H9 (cell line): ENCODE data around the gene ZNF423. TPM values are rescaled to one million over a fixed set of nuclear protein-coding genes. Genes with fewer than 3 reads are reported as not detected.

ENCODE experiments used
- DNase-seq: peaks from one replicate; pipeline ENCODE4 v3.0.0-alpha.2; 2017
- H2AFZ ChIP-seq: one replicate; pipeline ENCODE4 v1.6.1; 2013; ENCODE audit warnings: mild to moderate bottlenecking, low read length, control low read depth, moderate library complexity
- H2AK5ac ChIP-seq: 2 replicates; pipeline ENCODE4 v1.6.1; 2013; ENCODE audit warnings: low read length, control low read depth, mixed read lengths; ENCODE audit not compliant: insufficient read length
- H2BK120ac ChIP-seq: one replicate; pipeline ENCODE4 v1.6.1; 2013; ENCODE audit warnings: low read depth, mild to moderate bottlenecking, low read length, control low read depth, inconsistent platforms; ENCODE audit not compliant: poor library complexity, severe bottlenecking
- H2BK12ac ChIP-seq: 2 replicates; pipeline ENCODE4 v1.6.1; 2013; ENCODE audit warnings: low read length, control low read depth, mixed read lengths, low read depth; ENCODE audit not compliant: insufficient read length
- H2BK15ac ChIP-seq: 2 replicates; pipeline ENCODE4 v1.6.1; 2013; ENCODE audit warnings: low read depth, low read length, control low read depth
- H2BK20ac ChIP-seq: one replicate; pipeline ENCODE4 v1.6.1; 2013; ENCODE audit warnings: low read depth, mild to moderate bottlenecking, low read length, control low read depth, inconsistent platforms; ENCODE audit not compliant: poor library complexity, severe bottlenecking
- H2BK5ac ChIP-seq: 2 replicates; pipeline ENCODE4 v1.6.1; 2013; ENCODE audit warnings: low read length, control low read depth, mixed read lengths; ENCODE audit not compliant: insufficient read length
- H3K14ac ChIP-seq: 2 replicates; pipeline ENCODE4 v1.6.1; 2013; ENCODE audit warnings: low read length, control low read depth; ENCODE audit not compliant: insufficient read depth
- H3K18ac ChIP-seq: 2 replicates; pipeline ENCODE4 v1.6.1; 2013; ENCODE audit warnings: low read depth, mild to moderate bottlenecking, mixed read lengths, low read length, control low read depth; ENCODE audit not compliant: insufficient read length
- H3K23ac ChIP-seq: 2 replicates; pipeline ENCODE4 v1.6.1; 2013; ENCODE audit warnings: low read length, control low read depth, mixed read lengths, low read depth; ENCODE audit not compliant: insufficient read length
- H3K23me2 ChIP-seq: 2 replicates; pipeline ENCODE4 v1.6.1; 2013; ENCODE audit warnings: low read depth, mild to moderate bottlenecking, mixed read lengths, low read length, control low read depth; ENCODE audit not compliant: insufficient read length, poor library complexity, severe bottlenecking
- H3K27ac ChIP-seq: 2 replicates; pipeline ENCODE4 v1.5.1; 2013; ENCODE audit warnings: low read length, control low read depth, mixed read lengths, low read depth; ENCODE audit not compliant: insufficient read length
- H3K27me3 ChIP-seq: 2 replicates; pipeline ENCODE4 v1.6.1; 2013; ENCODE audit warnings: low read length, control low read depth, inconsistent platforms; ENCODE audit not compliant: insufficient read depth
- H3K4ac ChIP-seq: 2 replicates; pipeline ENCODE4 v1.6.1; 2013; ENCODE audit warnings: low read depth, mild to moderate bottlenecking, control low read depth, inconsistent platforms, low read length, moderate library complexity
- H3K4me1 ChIP-seq: 2 replicates; pipeline ENCODE4 v1.6.1; 2013; ENCODE audit warnings: low read length, control low read depth, inconsistent platforms; ENCODE audit not compliant: insufficient read depth
- H3K4me2 ChIP-seq: 2 replicates; pipeline ENCODE4 v1.6.1; 2013; ENCODE audit warnings: low read length, control low read depth, mixed read lengths; ENCODE audit not compliant: insufficient read length, insufficient read depth
- H3K56ac ChIP-seq: 2 replicates; pipeline ENCODE4 v1.6.1; 2013; ENCODE audit warnings: low read depth, mild to moderate bottlenecking, mixed read lengths, low read length, control low read depth; ENCODE audit not compliant: insufficient read length
- H3K79me1 ChIP-seq: 2 replicates; pipeline ENCODE4 v1.6.1; 2013; ENCODE audit warnings: low read depth, mild to moderate bottlenecking, moderate library complexity, low read length, control low read depth, inconsistent platforms; ENCODE audit not compliant: insufficient read depth, poor library complexity, severe bottlenecking
- H3K79me2 ChIP-seq: 2 replicates; pipeline ENCODE4 v1.6.1; 2013; ENCODE audit warnings: low read length, control low read depth, inconsistent platforms; ENCODE audit not compliant: insufficient read depth
- H3K9ac ChIP-seq: 2 replicates; pipeline ENCODE4 v1.6.1; 2013; ENCODE audit warnings: low read length, control low read depth, mixed read lengths; ENCODE audit not compliant: insufficient read length; ENCODE audit errors: extremely low read depth
- H3K9me3 ChIP-seq: one replicate; pipeline ENCODE4 v1.6.1; 2013; ENCODE audit warnings: low read depth, low read length, inconsistent platforms; ENCODE audit not compliant: control insufficient read depth
- H3T11ph ChIP-seq: one replicate; pipeline ENCODE4 v1.6.1; 2013; ENCODE audit warnings: mild to moderate bottlenecking, low read length, control low read depth, inconsistent platforms
- H4K20me1 ChIP-seq: one replicate; pipeline ENCODE4 v1.6.1; 2013; ENCODE audit not compliant: control insufficient read depth, insufficient read length, insufficient read depth
- H4K5ac ChIP-seq: 2 replicates; pipeline ENCODE4 v1.6.1; 2013; ENCODE audit warnings: low read depth, mild to moderate bottlenecking, mixed read lengths, low read length, control low read depth; ENCODE audit not compliant: insufficient read length
- H4K8ac ChIP-seq: replicated peaks from 2 replicates; pipeline ENCODE4 v1.6.1; 2013; ENCODE audit warnings: low read length, control low read depth, mixed read lengths, low read depth; ENCODE audit not compliant: insufficient read length
- H4K91ac ChIP-seq: 2 replicates; pipeline ENCODE4 v1.6.1; 2013; ENCODE audit warnings: low read depth, mild to moderate bottlenecking, moderate library complexity, mixed read lengths, low read length, control low read depth; ENCODE audit not compliant: insufficient read length
- H3K27ac Mint-ChIP-seq, 3 experiments: 2 replicates in 2 of 3; 3 replicates in 1 of 3; pipeline ENCODE4 v1.8.0; 2020 to 2021; ENCODE audit warnings: mixed read lengths in 3 of 3, mild to moderate bottlenecking in 1 of 3, moderate library complexity in 1 of 3
- H3K27me3 Mint-ChIP-seq: 2 replicates; pipeline ENCODE4 v1.8.0; 2021; ENCODE audit warnings: low read depth, mild to moderate bottlenecking, moderate library complexity, mixed read lengths
- H3K36me3 Mint-ChIP-seq, 3 experiments: 2 replicates in 2 of 3; 3 replicates in 1 of 3; pipeline ENCODE4 v1.8.0; 2020 to 2021; ENCODE audit warnings: low read depth in 3 of 3, mixed read lengths in 3 of 3; ENCODE audit not compliant: insufficient read depth in 1 of 3
- H3K4me1 Mint-ChIP-seq, 2 experiments: 2 replicates each; pipeline ENCODE4 v1.8.0; 2020; ENCODE audit warnings: mixed read lengths in 2 of 2
- H3K4me3 Mint-ChIP-seq, 2 experiments: 2 replicates in 1 of 2; 3 replicates in 1 of 2; pipeline ENCODE4 v1.8.0; 2020 to 2021; ENCODE audit warnings: mild to moderate bottlenecking in 2 of 2, mixed read lengths in 2 of 2, moderate library complexity in 1 of 2
- H3K9me3 Mint-ChIP-seq, 2 experiments: 2 replicates in 1 of 2; 3 replicates in 1 of 2; pipeline ENCODE4 v1.8.0; 2020; ENCODE audit warnings: mild to moderate bottlenecking in 2 of 2, mixed read lengths in 2 of 2, moderate library complexity in 1 of 2
- CTCF ChIP-seq: fragments of 200-600 bp; sonication (generic); conservative IDR thresholded peaks from 3 replicates; pipeline ENCODE4 v1.8.0; 2021; ENCODE audit warnings: antibody characterized with exemption, mild to moderate bottlenecking
- WGBS: extraction: QIAGEN DNeasy Blood & Tissue Kit; methylation state at CpG from one replicate; pipeline ENCODE4 v1.1.7; 2013; ENCODE audit warnings: missing lambda C conversion rate, low lambda C conversion rate, mixed read lengths; ENCODE audit not compliant: insufficient read length; ENCODE audit errors: extremely low coverage; 5-methylcytosine and 5-hydroxymethylcytosine counted together
- total RNA-seq: library from RNA; stranded (reverse); gene quantifications from 2 replicates; pipeline ENCODE4 v1.2.1, GENCODE V29; 2021

Gene ZNF423
- total RNA-seq, 1 experiment from 2014 or later: 51.5 TPM

DNA sequence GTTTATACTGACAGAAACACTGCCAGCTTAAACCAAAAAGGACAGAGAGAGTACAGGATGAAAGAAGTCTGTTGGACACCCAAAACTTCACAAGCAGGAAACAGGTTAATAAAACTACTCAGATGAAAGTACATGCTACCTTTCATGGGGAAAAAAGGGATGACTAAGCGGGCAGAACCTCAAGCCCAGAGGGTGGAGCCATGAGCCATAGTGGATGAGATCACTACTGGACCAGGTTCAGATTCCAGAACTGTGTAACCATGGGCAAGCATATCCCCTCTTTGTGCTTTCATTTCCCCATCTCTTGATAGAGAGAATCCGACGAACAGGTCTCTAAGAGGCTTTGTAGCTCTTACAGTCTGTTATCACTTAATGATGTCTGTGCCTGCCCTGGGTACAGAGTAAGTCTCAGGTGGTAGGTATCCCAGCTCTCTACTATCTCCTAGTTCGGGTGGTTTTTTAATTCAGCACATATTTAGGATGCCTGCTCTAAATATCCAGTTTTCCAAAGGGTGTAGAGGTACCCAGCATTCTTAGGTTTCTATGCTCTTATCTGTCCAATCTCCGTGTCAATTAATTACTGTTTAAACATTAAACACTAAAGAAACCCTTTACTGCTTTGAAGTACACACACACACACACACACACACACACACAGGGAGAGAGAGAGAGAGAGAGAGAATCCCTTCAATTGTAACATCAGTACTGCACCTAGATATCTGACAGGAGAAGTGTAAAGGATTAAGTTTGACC, 206.7 kb downstream of the ZNF423 start:
- Histone ChIP-seq H2BK15ac (no peak overlapping the region), H4K5ac (no peak overlapping the region), H2AFZ (no peak overlapping the region), H3K79me2 (no peaks in the 10 kb centered on the region), H2BK5ac (no peak overlapping the region), H3K23ac (no peak overlapping the region), H3K4me2 (no peak overlapping the region), H3K27ac (no peak overlapping the region), H3K4me1 (no peaks in the 10 kb centered on the region), H3K14ac (no peak overlapping the region), H2AK5ac (no peak overlapping the region), H4K8ac (no peak overlapping the region), H4K91ac (no peak overlapping the region), H3K27me3 (no peaks in the 10 kb centered on the region), H2BK120ac (no peak overlapping the region), H3K9ac (no peak overlapping the region), H3K79me1 (no peaks in the 10 kb centered on the region), H3K4ac (no peak overlapping the region), H4K20me1 (no peaks in the 10 kb centered on the region), H2BK20ac (no peak overlapping the region), H3K23me2 (no peaks in the 10 kb centered on the region), H3K9me3 (peaks cover 4% of the 10 kb centered on the region), H2BK12ac (no peak overlapping the region), H3K56ac (no peak overlapping the region), H3T11ph (no peak overlapping the region), H3K18ac (no peak overlapping the region)
- TF ChIP-seq CTCF: no peak
- no CpG with 5 or more reads among the region's 5 CpGs for WGBS
- DNase-seq: no peak
- peaks cover 5 to 10% of the 10 kb centered on the region in 2 experiments for H3K4me1 Mint-ChIP-seq
- H3K27ac Mint-ChIP-seq: no peak overlapping the region
- peaks cover 27 to 35% (median 28%) of the 10 kb centered on the region in 3 experiments for H3K36me3 Mint-ChIP-seq
- peaks cover 2% of the 10 kb centered on the region; the same call in 1 of the 2 replicates for H3K27me3 Mint-ChIP-seq
- H3K9me3 Mint-ChIP-seq: peaks cover 20 to 25% of the 10 kb centered on the region in 2 experiments
- H3K4me3 Mint-ChIP-seq: no peak overlapping the region
